HG03571 (cell line): ENCODE results near the gene DHH.
A peak's percentile ranks its signal among the peaks of the same experiment; 100 is the strongest.
"Not testable (repeated sequence)": the region's sequence is repeated elsewhere in the genome, so short reads cannot be mapped to it uniquely, and the experiment has no call there.

Experiments used
- ATAC-seq: cut with Tn5 transposase; IDR thresholded peaks from one replicate; pipeline ENCODE4 v1.9.1; 2021; ENCODE audit not compliant: unreplicated experiment

Gene DHH

DNA sequence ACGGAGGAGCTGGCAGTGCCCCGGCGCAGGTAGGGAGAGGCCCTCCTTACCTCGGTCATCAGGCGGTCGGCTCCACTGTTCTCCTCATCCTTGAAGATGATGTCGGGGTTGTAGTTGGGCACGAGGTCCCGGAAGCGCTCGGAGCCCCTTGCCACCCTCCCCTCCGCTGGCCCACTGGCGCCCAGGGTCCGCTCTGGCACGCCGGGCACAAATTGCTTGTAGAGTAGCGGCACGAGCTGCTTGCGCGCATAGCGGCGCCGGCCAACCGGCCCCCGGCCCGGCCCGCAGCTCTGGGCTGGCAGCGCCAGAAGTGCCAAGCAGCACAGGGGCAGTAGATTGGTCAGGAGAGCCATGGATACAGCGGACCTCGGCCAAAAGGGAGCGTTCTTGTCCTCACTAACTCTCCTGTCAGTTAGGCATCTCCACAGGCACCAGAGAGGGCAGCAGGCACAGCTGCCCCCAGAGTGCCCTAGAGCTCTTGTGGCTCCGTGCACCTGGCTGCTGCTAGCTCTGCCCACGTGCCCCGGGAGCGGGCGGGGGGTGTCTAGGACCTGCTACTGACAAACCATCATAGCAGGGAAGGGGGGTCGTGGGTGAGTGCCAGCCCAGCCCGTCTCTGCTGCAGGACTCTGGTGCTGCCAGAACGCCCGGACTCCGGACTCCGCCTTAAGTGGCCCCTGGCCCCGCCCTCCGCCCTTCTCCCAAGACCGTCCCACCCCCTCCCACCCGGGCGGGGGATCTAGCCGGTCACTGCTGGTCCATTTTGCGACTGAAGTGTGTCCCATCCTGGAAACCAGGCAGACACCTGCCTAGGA lies at the start of gene DHH:
DHH (minus strand) TSS at position 642 of the 815 bp plus-strand sequence; CDS start at position 353, 289 bp downstream.
- ATAC-seq = no peak

DNA sequence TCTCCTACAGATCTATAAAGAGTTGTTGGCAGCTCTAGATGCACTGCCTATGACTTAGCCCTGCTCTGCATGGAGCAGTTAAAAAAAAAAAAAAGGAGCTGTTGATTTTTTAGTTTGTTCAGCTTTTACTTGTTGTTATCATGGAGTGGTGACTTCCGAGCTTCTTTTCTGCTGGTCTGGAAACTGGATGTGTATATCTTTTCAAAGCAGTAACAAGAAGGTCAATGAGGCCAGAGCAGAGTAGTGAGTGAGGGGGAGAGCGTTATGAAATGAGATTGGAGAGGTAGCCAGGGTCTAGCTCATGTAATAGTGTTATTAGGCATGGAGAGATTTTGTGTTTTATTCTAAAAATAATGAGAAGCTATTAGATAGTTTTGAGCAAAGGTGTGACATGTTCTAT lies 49.8 kb upstream of the DHH start:
- no peak for ATAC-seq

DNA sequence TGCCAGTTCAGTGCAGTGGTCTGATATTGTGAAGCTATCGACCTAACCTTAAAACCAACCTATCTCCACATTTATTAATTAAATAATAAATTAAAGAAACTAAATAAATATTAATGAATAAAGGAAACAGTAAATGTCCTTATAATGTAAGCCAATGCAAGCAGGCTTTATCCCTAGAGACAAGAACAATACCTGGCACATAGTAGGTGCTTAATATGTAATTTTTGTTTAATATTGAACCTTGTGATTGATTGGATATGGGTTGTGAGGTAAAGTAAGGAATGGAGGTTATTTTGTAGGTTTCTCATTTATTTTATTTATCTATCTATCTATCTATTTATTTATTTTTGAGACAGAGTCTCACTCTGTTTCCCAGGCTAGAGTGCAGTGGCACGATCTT lies 44.4 kb upstream of the DHH start:
- no peak for ATAC-seq

DNA sequence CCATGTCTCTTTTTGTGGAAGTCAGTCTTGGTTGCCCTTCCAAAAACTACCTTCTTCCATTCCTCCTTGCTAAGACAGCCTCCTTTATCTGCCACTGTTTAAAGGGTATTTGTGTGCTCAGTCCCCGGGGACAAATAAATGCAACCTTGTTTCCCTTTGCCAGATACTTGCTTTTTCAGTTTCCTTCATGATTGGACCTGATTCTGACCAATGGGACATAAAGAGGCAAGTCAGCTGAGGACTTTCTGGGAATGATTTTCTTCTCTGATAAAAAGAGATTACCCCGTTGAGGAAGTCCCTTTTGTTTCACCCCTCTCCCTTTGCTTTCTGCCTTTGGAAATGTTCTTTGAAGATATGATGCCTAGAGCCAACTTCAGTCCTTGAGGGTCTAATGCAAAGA lies 44.0 kb upstream of the DHH start:
- no peak for ATAC-seq

DNA sequence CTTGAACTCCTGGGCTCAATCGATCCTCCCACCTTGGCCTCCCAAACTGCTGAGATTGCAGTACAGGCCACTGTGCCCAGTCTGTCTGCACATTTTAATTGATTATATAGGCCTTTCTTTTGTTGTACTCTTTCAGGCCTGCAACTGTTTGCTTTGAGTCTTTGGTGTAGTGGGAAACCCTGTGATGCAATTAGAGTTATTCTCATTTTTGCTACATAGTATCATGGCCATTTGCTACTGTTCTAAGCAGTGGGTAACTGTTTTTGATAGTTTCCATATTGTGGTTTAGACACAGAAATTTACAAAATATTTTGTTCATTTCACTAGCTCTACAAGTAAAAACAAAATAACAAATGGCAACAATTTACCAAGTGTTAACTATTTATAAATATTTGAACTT lies 42.9 kb upstream of the DHH start:
- no peak for ATAC-seq

DNA sequence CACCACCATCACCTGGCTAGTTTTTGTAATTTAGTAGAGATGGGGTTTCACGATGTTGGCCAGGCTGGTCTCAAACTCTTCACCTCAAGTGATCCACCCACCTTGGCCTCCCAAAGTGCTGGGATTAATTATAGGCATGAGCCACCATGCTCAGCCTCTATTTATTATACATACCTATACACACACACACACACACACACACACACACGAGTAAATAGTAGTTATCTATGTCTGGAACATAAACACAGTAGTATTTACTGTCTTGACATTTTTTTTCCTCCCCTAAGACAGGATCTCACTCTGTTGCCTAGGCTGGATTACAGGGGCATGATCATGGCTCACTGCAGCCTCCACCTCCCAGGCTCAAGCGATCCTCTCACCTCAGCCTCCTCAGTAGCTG lies 42.4 kb upstream of the DHH start:
- ATAC-seq = not testable (repeated sequence)

DNA sequence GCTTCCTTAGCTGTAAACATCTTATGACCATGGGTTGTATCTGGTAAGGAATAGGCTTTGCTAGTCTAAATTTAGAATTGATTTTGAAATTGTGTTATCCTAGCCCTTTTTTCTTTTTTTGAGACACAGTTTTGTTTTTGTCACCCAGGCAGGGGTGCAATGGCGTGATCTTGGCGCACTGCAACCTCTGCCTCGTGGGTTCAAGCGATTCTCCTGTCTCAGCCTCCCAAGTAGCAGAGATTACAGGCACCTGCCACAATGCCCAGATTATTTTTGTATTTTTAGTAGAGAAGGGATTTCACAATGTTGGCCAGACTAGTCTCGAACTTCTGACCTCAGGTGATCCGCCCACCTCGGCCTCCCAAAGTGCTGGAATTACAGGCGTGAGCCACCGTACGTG lies 39.0 kb upstream of the DHH start:
- no peak for ATAC-seq

DNA sequence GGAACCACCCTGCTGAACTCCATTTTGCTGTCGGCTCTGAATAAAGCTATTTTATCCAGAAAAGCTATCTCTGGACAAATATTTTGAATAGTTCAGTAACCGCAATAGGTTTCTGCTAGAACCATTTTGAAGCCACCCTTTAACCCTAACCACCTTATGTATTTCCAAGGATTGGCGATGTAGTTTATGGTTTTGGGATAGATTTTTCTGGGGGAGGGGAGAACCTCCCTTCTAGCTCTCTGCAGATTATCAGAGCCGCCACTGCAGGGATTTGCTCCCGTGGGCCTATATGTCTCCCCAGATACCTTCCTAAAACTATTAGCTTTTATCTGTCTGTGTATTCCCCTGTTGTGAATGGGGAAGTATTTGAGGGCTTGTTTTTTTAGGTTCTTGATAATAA lies 38.4 kb upstream of the DHH start:
- no peak for ATAC-seq

DNA sequence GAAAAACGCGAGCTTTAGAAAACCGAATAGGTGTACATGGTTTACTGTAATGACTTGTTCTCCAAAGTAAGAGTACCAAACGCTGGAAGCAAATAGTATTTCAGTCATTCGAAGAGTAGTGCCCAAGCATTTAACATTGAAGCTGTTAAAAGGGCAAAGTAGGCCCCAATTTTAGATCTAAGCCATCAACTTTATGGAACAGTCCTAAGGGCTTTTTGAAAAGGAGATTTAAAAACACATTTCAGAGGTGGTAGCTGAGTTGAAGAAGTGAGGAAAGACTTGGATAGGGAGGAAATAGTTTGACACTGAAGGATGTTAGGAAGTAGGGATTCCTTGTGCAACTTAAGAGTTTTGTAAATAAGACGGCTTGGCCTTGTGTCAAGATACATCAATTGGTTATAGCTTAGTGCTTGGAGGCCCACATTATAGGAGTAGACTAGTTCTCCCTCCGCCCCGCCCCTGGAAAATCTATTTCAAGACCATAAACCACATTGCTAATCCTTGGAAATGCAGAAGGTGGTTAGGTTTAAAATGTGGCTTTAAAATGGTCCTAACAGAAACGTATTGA lies 37.4 kb upstream of the DHH start:
- peak; percentile 4 for ATAC-seq

DNA sequence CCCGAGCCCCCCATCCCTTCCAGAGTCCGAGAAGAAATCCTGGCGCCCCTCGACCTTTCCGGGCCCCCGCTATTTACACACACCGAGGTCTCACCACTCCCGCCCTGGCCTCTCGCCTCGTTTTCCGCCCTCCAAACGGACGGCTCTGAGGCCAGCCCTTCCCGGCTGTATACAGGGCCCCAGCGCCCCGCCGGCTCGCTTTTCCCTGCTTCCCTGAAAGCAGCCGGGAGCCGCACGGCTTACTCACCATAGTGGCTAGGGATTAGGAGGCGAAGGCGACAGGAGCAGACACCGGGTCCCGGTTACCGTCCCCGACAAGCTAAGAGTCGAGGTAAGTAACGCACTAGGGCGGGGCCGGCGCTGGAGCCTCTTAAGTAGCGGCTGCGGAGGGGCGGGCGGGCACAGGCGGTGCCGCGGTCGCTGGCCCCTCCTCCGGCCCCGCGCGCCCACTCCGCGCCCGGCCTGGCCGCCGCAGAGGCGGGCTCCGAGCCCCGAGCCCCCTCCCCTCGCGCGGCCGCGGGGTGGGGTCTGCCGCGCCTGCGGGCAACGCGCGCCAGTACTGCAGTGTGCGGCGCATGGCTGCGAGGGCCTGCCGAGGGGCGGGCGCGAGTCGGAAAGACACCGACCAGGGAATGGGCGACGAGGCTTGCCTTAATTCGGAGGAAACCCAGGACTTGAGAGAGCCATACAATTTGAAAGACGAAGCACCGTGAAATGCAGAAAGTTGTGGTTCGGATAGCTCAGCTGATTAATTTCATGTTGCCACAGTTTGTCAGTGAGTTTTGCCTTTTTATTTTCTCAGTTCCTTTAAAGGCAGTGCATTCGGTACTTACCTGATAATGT lies 36.7 kb upstream of the DHH start, which contains the start of gene TUBA1B:
TUBA1B (minus strand) TSS at position 345 of the 843 bp plus-strand sequence; CDS start at position 250, 95 bp downstream.
- peak; percentile 67 for ATAC-seq

DNA sequence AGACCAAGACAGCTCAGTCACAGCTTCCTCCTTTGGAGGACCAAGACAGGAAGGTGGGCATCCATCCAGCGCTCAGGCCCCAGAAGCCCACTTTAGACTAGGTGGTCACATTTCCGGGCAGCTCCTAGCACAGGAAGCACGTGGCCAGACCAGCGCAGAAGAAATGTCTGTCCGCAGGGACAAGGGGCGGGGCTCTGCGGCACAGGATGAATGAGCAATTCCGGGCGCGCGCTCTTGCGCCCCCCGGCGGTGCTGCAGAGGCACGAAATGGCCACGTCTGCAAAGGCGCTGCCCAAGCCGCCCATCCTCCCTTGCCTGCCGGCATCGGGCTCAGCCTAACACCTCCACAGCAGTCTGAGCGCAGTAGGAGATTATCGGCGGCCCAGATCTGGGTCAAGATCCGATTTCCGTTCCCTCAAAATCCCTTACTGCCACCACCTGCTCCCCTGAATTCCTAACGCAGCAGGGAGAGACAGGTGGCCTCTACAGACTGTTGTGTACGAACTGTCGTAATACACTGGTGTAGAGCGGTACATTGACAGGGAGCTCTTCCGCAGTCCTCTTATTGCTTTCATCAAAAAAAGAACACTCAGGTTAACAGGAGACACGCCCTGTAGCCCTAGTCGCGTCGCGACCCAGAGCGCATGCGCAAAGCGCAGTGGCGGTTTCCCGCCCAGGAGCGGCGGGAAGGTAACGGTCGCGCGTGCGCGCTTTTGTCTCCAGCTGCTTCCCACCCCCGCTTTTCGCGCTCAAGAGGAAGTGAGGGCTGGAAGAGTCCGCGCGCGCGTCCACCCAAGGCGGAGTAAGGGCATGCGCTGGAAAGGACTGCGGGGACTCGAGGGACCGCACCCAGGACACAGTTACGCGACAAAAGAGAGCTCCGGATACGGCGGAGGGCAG lies 35.8 kb upstream of the DHH start:
- ATAC-seq = peak; percentile 47

DNA sequence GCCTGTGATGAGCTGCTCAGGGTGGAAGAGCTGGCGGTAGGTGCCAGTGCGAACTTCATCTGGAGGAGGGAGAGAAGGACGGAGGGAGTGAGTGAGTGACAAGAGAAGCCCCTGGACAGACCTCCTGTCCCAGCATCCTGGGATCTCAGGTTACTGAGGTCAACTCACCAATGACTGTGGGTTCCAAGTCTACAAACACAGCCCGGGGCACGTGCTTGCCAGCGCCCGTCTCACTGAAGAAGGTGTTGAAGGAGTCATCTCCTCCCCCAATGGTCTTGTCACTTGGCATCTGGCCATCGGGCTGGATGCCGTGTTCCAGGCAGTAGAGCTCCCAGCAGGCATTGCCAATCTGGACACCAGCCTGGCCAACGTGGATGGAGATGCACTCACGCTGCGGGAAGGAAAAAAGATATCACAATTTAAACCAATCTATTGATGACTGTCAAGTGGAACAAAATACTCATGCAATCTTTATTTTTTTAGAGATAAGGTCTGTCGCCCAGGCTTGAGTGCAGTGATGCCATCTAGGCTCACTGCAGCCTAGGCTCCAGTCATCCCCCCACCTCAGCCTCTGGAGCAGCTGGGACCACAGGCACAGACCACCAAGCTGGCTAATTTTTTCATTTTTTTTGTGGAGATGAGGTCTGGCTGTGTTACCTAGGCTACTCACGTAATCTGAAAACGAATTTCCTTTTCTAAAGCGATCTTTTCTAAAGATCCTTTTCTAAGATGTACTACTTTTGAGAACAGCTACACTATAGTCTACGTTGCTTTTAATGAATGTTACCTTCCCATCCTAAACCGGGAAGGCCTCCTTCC lies 34.9 kb upstream of the DHH start:
- ATAC-seq = no peak

DNA sequence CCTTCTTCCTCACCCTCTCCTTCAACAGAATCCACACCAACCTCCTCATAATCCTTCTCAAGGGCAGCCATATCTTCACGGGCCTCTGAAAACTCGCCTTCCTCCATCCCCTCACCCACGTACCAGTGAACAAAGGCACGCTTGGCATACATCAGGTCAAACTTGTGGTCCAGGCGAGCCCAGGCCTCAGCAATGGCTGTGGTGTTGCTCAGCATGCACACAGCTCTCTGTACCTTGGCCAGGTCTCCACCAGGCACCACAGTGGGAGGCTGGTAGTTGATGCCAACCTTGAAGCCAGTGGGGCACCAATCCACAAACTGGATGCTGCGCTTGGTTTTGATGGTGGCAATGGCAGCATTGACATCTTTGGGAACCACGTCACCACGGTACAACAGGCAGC lies 33.4 kb upstream of the DHH start:
- not testable (repeated sequence) for ATAC-seq

DNA sequence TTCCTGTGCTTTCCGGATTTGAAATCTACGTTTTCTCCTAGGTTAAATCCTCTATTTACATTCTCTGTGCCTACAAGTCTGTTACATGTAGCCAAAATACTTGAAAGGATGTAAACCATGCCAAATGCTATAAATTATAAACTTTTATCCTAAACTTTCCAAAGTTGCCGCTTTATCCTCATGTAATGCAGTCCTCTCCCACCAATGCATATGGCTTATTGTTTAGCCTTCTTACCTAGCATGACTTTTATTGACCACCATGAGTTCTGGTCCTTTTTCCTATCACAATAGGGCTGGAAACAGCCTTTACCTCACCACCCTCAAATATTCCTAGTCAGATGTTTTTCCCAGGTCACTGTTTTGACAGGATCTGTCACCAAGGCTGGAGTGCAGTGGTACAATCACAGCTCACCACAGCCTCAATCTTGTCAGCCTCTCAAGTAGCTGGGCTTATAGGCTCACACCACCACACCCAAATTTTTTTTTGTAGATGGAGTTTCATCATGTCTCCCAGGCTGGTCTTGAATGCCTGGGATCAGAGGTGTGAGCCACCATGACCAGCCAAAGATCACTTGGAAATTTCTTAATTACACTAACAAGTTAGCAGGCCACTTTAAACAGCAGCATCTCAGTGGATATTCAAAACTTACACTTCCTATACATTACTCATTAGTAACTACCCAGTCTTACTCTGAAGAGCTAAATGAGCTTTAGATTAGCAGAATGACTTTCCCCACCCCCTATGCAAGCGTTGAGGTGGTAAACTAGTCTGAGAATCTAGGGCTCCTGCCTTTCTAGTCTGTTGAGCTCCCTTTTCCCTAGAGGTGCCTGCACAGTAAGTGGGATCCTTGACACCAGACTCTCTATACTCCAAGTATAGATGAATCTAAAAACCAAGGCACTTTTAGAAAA lies 32.5 kb upstream of the DHH start:
- ATAC-seq = no peak

DNA sequence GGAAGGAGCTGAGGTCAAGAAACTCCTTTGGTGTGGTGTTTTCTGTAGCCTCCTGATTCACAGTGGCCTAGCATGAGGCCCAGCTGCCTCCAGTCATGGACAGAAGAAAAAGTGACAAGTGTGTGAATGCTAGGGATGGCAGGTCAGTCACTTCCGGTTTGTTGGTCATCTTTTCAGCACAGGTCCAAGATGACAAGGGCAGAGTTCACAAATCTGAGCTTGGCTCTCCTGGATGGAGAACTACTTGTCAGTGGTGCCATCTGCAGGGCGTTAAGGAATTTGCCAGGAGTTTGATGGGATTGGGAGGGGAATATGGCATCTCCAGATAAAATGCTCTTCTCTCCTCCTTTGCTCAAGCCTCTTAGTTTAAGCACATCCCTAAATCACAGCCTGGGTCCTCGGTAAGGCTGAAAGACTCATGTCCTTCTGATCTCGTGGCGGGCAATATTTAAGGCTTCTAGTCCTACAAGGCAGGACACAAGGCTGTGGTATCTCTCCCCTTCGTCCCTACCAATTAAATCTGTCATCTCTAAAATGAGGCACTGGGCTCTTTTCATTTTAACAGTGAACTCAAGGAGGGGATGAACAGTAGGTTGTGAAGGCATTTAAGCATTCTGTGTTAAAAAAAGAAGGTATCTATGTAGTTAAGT lies 26.6 kb upstream of the DHH start:
- no peak for ATAC-seq

DNA sequence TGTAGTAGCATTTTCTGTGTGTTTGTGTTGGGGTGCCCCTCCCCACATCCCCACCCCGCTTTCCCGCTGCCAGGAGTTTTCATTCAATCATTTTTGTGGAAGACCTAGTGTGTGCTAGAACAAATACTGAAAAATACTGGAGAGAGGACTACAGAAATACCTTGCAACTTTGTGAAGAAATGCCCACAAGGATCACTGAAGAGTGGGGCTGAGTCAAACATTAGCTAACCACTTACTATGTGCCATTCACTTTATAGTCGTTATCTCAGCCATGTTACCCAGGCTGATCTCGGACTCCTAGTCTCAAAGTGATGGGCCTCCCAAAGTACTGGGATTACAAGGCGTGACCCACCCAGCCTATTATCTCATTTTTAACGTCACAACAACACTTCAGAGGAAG lies 16.6 kb upstream of the DHH start:
- no peak for ATAC-seq

DNA sequence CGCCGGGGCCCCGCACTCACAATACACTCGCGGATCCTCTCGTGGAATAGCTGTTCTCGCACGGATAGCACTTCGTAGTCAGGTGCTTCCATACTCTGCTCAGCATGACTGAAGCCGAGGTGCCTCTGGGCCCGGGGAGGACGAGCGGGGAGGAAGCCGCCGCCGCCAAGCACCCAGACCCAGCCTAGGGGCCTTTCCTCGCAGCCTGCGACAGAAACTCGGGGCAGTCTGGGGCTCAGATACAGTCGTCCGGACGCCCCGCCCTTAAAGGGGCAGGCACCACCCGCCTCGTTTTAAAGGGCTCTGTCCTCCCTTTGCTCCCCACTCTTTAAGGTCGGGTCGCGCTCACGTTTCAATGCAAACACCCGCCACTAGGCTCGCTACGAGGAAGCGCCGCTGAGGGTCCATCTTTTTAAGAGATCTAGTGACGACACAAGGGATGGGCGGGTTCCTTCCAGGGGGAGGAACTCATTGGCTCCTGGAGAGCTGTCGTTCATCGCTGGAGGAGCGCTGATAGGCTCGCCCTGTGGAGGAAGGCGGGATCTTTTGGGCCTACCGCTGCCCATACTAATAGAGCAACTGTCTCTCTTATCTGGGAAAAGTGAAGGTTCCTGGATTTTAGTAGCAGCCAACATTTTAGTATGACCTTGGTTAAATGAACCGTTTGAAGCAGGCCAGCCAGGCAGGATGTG lies 16.0 kb upstream of the DHH start, which contains the start of gene LMBR1L:
LMBR1L (minus strand) TSS at position 384 of the 692 bp plus-strand sequence; CDS start at position 92, 292 bp downstream.
- peak; percentile 98 for ATAC-seq
